IMR-90 (cell line): Measurements from ENCODE around the gene GPR152. TPM values are rescaled to one million over a fixed set of nuclear protein-coding genes. Genes with fewer than 3 reads are reported as not detected.

Source experiments
- ATAC-seq: fragments of 200-7000 bp; cut with Tn5 transposase; 2 replicates; pipeline ENCODE4 v1.9.1; 2020; ENCODE audit warnings: low read depth, mild to moderate bottlenecking, moderate library complexity
- BruUV-seq: library from RNA; stranded (reverse); fragments of 400-500 nt; replicated peaks from 2 replicates; lab custom pipeline; 2021; lab: Mats Ljungman, UMichigan
- CTCF ChIA-PET: fragments of 300-600 bp; formaldehyde crosslinking; extraction: SDS; loops from one replicate; lab custom pipeline; 2021; ENCODE audit warnings: antibody characterized with exemption; lab: Yijun Ruan, JAX
- POLR2A ChIA-PET: fragments of 300-600 bp; sonication (Branson Sonifier 250); formaldehyde crosslinking; loops from one replicate; lab custom pipeline; 2022; ENCODE audit warnings: antibody characterized with exemption; ENCODE audit not compliant: unreplicated experiment; lab: Charles Lee
- DNase-seq: peaks from one replicate; pipeline ENCODE4 v3.0.0; 2013
- H2AFZ ChIP-seq: replicated peaks from 2 replicates; pipeline ENCODE3; 2013; ENCODE audit warnings: low read length, mild to moderate bottlenecking; ENCODE audit not compliant: poor library complexity
- H2AK5ac ChIP-seq: 2 replicates; pipeline ENCODE4 v1.6.1; 2013; ENCODE audit warnings: low read depth, low read length, inconsistent platforms
- H2AK9ac ChIP-seq: replicated peaks from 2 replicates; pipeline ENCODE3; 2013; ENCODE audit warnings: mild to moderate bottlenecking, low read depth, low read length, moderate library complexity; ENCODE audit not compliant: poor library complexity
- H2BK120ac ChIP-seq: 2 replicates; pipeline ENCODE4 v1.6.1; 2013; ENCODE audit warnings: low read depth, low read length, inconsistent platforms
- H2BK15ac ChIP-seq: 3 replicates; pipeline ENCODE4 v1.6.1; 2013; ENCODE audit warnings: low read depth, low read length, inconsistent platforms
- H2BK20ac ChIP-seq: 2 replicates; pipeline ENCODE4 v1.6.1; 2013; ENCODE audit warnings: low read depth, mild to moderate bottlenecking, inconsistent platforms, low read length, moderate library complexity
- H2BK5ac ChIP-seq: 2 replicates; pipeline ENCODE4 v1.6.1; 2013; ENCODE audit warnings: mild to moderate bottlenecking, low read depth, low read length, inconsistent platforms; ENCODE audit not compliant: poor library complexity, severe bottlenecking
- H3K14ac ChIP-seq: replicated peaks from 2 replicates; pipeline ENCODE4 v1.6.1; 2013; ENCODE audit warnings: low read depth, low read length, inconsistent platforms
- H3K18ac ChIP-seq: 2 replicates; pipeline ENCODE4 v1.6.1; 2013; ENCODE audit warnings: low read depth, low read length, control low read depth
- H3K23ac ChIP-seq: 2 replicates; pipeline ENCODE4 v1.6.1; 2013; ENCODE audit warnings: low read depth, low read length, inconsistent platforms
- H3K27ac ChIP-seq: 2 replicates; pipeline ENCODE4 v1.5.1; 2013; ENCODE audit warnings: mild to moderate bottlenecking, control low read depth, low read length; ENCODE audit not compliant: insufficient read depth
- H3K27me3 ChIP-seq: 2 replicates; pipeline ENCODE4 v1.6.1; 2013; ENCODE audit warnings: low read length; ENCODE audit not compliant: control insufficient read depth, insufficient read depth
- H3K36me3 ChIP-seq: 2 replicates; pipeline ENCODE4 v1.6.1; 2013; ENCODE audit warnings: low read length, mixed read lengths; ENCODE audit not compliant: control insufficient read depth, insufficient read depth
- H3K4ac ChIP-seq: 2 replicates; pipeline ENCODE4 v1.6.1; 2013; ENCODE audit warnings: low read depth, low read length, inconsistent platforms
- H3K4me1 ChIP-seq: 2 replicates; pipeline ENCODE4 v1.6.1; 2013; ENCODE audit warnings: low read length, mixed read lengths; ENCODE audit not compliant: control insufficient read depth, insufficient read depth
- H3K4me2 ChIP-seq: 2 replicates; pipeline ENCODE4 v1.6.1; 2013; ENCODE audit warnings: low read depth, mild to moderate bottlenecking, control low read depth, low read length, moderate library complexity
- H3K4me3 ChIP-seq: 2 replicates; pipeline ENCODE4 v1.5.1; 2013; ENCODE audit warnings: low read depth, mild to moderate bottlenecking, control low read depth, low read length, moderate library complexity; ENCODE audit not compliant: insufficient read depth
- H3K56ac ChIP-seq: 2 replicates; pipeline ENCODE4 v1.6.1; 2013; ENCODE audit warnings: low read length, inconsistent platforms; ENCODE audit not compliant: insufficient read depth; ENCODE audit errors: extremely low read depth
- H3K79me1 ChIP-seq, 2 experiments: 2 replicates each; pipeline ENCODE4 v1.6.1; 2013; ENCODE audit warnings: low read length in 2 of 2, inconsistent platforms in 1 of 2, low read depth in 1 of 2
- H3K9ac ChIP-seq: 2 replicates; pipeline ENCODE4 v1.6.1; 2013; ENCODE audit warnings: low read depth, low read length, control low read depth
- H3K9me1 ChIP-seq: 2 replicates; pipeline ENCODE4 v1.6.1; 2013; ENCODE audit warnings: low read length, inconsistent platforms; ENCODE audit not compliant: insufficient read depth
- H3K9me3 ChIP-seq: 2 replicates; pipeline ENCODE4 v1.6.1; 2013; ENCODE audit warnings: low read length; ENCODE audit not compliant: control insufficient read depth, insufficient read depth
- H4K20me1 ChIP-seq: 2 replicates; pipeline ENCODE4 v1.6.1; 2013; ENCODE audit warnings: low read length, inconsistent platforms; ENCODE audit not compliant: insufficient read depth
- H4K5ac ChIP-seq: 2 replicates; pipeline ENCODE4 v1.6.1; 2013; ENCODE audit warnings: mild to moderate bottlenecking, low read depth, low read length, control low read depth
- H4K8ac ChIP-seq, 2 experiments: 2 replicates each; pipeline ENCODE4 v1.6.1; 2013; ENCODE audit warnings: low read depth in 2 of 2, low read length in 2 of 2, control low read depth in 1 of 2, inconsistent platforms in 1 of 2
- H4K91ac ChIP-seq: 2 replicates; pipeline ENCODE4 v1.6.1; 2013; ENCODE audit warnings: low read depth, low read length, inconsistent platforms; ENCODE audit not compliant: insufficient read depth
- BHLHE40 ChIP-seq: fragments of 150-350 bp; IDR thresholded peaks from 2 replicates; pipeline ENCODE4 v1.6.1; 2016; ENCODE audit warnings: mild to moderate bottlenecking, low read depth, low read length
- CEBPB ChIP-seq: IDR thresholded peaks from 2 replicates; pipeline ENCODE4 v1.6.1; 2012; ENCODE audit warnings: low read depth, low read length, improper control_type of control experiment
- CHD1 ChIP-seq: IDR thresholded peaks from 2 replicates; pipeline ENCODE4 v1.6.1; 2012; ENCODE audit warnings: low read depth, low read length, improper control_type of control experiment
- FOS ChIP-seq: fragments of 150-350 bp; IDR thresholded peaks from 2 replicates; pipeline ENCODE4 v1.6.1; 2016; ENCODE audit warnings: low read depth, low read length
- MAFK ChIP-seq: IDR thresholded peaks from 2 replicates; pipeline ENCODE4 v1.6.1; 2012; ENCODE audit warnings: low read depth, low read length, improper control_type of control experiment
- MAZ ChIP-seq: IDR thresholded peaks from 2 replicates; pipeline ENCODE4 v1.6.1; 2012; ENCODE audit warnings: low read depth, mild to moderate bottlenecking, low read length, improper control_type of control experiment, moderate library complexity, borderline replicate concordance
- MXI1 ChIP-seq: IDR thresholded peaks from 2 replicates; pipeline ENCODE4 v1.6.1; 2012; ENCODE audit warnings: low read depth, mild to moderate bottlenecking, low read length, moderate library complexity, borderline replicate concordance
- NFE2L2 ChIP-seq: fragments of 150-350 bp; IDR thresholded peaks from 2 replicates; pipeline ENCODE4 v1.6.1; 2016; ENCODE audit warnings: low read depth, mild to moderate bottlenecking, low read length
- POLR2A ChIP-seq: IDR thresholded peaks from 2 replicates; pipeline ENCODE4 v1.6.1; 2012; ENCODE audit warnings: mild to moderate bottlenecking, low read depth, low read length
- RAD21 ChIP-seq: IDR thresholded peaks from 2 replicates; pipeline ENCODE4 v1.6.1; 2012; ENCODE audit warnings: low read length, improper control_type of control experiment
- RCOR1 ChIP-seq: IDR thresholded peaks from 2 replicates; pipeline ENCODE4 v1.6.1; 2012; ENCODE audit warnings: mild to moderate bottlenecking, low read length, improper control_type of control experiment; ENCODE audit not compliant: insufficient replicate concordance
- RFX5 ChIP-seq: IDR thresholded peaks from 2 replicates; pipeline ENCODE4 v1.8.0; 2012; ENCODE audit warnings: low read depth, mild to moderate bottlenecking, low read length, moderate library complexity
- SMC3 ChIP-seq: fragments of 150-350 bp; IDR thresholded peaks from 2 replicates; pipeline ENCODE4 v1.6.1; 2016; ENCODE audit warnings: low read depth, mild to moderate bottlenecking, antibody characterized with exemption, low read length, moderate library complexity
- WGBS, 2 experiments: methylation state at CpG; one replicate each; pipeline versions ENCODE4 v1.1.5 to v1.1.7; 2013; ENCODE audit warnings: missing lambda C conversion rate in 2 of 2; ENCODE audit not compliant: insufficient read length in 1 of 2; ENCODE audit errors: extremely low coverage in 2 of 2; 5-methylcytosine and 5-hydroxymethylcytosine counted together
- dilution Hi-C: fragments of 300-500 bp; cut with HindIII; formaldehyde crosslinking; loops from one replicate; pipeline ENCODE4 v1.14.3; 2018; ENCODE audit warnings: low sequenced_read_pairs; ENCODE audit not compliant: unreplicated experiment
- in situ Hi-C: fragments of 300-500 bp; cut with MboI; formaldehyde crosslinking; loops from 3 replicates; pipeline ENCODE4 v1.14.3; 2019; ENCODE audit warnings: low sequenced_read_pairs, inconsistent platforms, mixed read lengths
- intact Hi-C: fragments of 100-400 bp; cut with micrococcal nuclease; formaldehyde crosslinking; loops from 2 replicates; pipeline ENCODE4 v1.10.0; 2022
- polyA plus RNA-seq, 3 experiments: library from polyadenylated mRNA; depleted of rRNA; stranded (reverse); fragments of >200 nt; gene quantifications; 2 replicates each; pipeline ENCODE4 v1.2.3, GENCODE V29; 2012; ENCODE audit warnings: low replicate concordance in 1 of 3
- total RNA-seq: library from RNA; depleted of rRNA; stranded (reverse); fragments of >200 nt; gene quantifications from 2 replicates; pipeline ENCODE4 v1.2.3, GENCODE V29; 2012
- TF ChIP-seq, protein P1 (sequence below): fragments of 150-350 bp; IDR thresholded peaks from 2 replicates; pipeline ENCODE4 v1.6.1; 2017; ENCODE audit warnings: mild to moderate bottlenecking, antibody characterized with exemption, low read length, low read depth
- TF ChIP-seq, protein P2 (sequence below): fragments of 150-350 bp; IDR thresholded peaks from 2 replicates; pipeline ENCODE4 v1.6.1; 2016; ENCODE audit warnings: low read depth, mild to moderate bottlenecking, low read length, moderate library complexity, borderline replicate concordance
- TF ChIP-seq, protein P3 (sequence below): conservative IDR thresholded peaks from 2 replicates; pipeline ENCODE4 v1.5.1; 2012; ENCODE audit warnings: mild to moderate bottlenecking, low read depth, low read length, improper control_type of control experiment

GPR152 gene
- total and polyA plus RNA-seq, 2 of the 4 experiments (the other 2 are of a cell fraction) = not detected

DNA sequence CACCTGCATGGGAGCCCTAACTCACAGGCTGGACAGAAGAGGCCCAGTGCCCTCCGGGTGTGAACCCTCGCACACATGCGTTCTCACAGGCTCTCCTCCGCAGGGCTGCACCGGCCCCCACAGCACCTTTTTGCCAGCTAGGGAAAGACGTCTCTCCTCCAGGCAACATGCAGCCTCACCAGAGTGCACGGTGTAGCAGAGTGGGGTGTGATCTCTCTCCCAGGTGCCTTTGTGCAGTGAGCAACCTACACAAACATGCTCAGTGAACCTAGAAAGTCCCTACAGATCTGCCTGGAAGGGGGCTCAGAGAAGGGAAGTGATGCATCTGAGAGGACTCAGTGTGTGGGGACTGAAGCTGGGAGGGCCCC is 40.8 kb downstream of the GPR152 start:
- H3K9me3 ChIP-seq = no peaks in the 10 kb centered on the region
- H3K56ac ChIP-seq = no peak overlapping the region
- H3K27ac ChIP-seq = no peak overlapping the region
- peaks cover 61% of the 10 kb centered on the region for H3K27me3 ChIP-seq
- no peak overlapping the region for H2BK15ac ChIP-seq
- DNase-seq (no peak), ATAC-seq (no peak)
- ChIA-PET CTCF (no interaction called here), POLR2A (no interaction called here)
- no peak overlapping the region for H2BK20ac ChIP-seq
- no peak overlapping the region for H3K18ac ChIP-seq
- no peak overlapping the region for H2AK5ac ChIP-seq
- no peaks in the 10 kb centered on the region for H4K20me1 ChIP-seq
- no peaks in the 10 kb centered on the region for H3K79me1 ChIP-seq
- no peaks in the 10 kb centered on the region for H3K9me1 ChIP-seq
- in situ Hi-C loops = no loop called here
- H3K14ac ChIP-seq = no peak overlapping the region
- H3K4ac ChIP-seq = no peak overlapping the region
- H4K5ac ChIP-seq = no peak overlapping the region
- no peak overlapping the region for H2AK9ac ChIP-seq
- H3K4me3 ChIP-seq = no peak overlapping the region
- H3K36me3 ChIP-seq = no peaks in the 10 kb centered on the region
- no peak overlapping the region for H4K91ac ChIP-seq
- no peak overlapping the region for H2AFZ ChIP-seq
- H2BK5ac ChIP-seq = no peak overlapping the region
- H3K4me2 ChIP-seq = no peak overlapping the region
- WGBS, 2 experiments = 82% methylated on average over 6 of the region's 7 CpGs; no CpG with 5 or more reads in 1 of the 2 experiments
- TF ChIP-seq FOS = no peak
- TF ChIP-seq MAZ = no peak
- no peak for TF ChIP-seq SMC3
- no peak for TF ChIP-seq RAD21
- no peak for TF ChIP-seq MXI1
- TF ChIP-seq, protein P1, sequence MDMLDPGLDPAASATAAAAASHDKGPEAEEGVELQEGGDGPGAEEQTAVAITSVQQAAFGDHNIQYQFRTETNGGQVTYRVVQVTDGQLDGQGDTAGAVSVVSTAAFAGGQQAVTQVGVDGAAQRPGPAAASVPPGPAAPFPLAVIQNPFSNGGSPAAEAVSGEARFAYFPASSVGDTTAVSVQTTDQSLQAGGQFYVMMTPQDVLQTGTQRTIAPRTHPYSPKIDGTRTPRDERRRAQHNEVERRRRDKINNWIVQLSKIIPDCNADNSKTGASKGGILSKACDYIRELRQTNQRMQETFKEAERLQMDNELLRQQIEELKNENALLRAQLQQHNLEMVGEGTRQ = no peak
- no peak for TF ChIP-seq RFX5
- no peak for TF ChIP-seq NFE2L2
- TF ChIP-seq, protein P2, sequence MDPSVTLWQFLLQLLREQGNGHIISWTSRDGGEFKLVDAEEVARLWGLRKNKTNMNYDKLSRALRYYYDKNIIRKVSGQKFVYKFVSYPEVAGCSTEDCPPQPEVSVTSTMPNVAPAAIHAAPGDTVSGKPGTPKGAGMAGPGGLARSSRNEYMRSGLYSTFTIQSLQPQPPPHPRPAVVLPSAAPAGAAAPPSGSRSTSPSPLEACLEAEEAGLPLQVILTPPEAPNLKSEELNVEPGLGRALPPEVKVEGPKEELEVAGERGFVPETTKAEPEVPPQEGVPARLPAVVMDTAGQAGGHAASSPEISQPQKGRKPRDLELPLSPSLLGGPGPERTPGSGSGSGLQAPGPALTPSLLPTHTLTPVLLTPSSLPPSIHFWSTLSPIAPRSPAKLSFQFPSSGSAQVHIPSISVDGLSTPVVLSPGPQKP = no peak
- no peak for TF ChIP-seq POLR2A
- TF ChIP-seq, protein P3, sequence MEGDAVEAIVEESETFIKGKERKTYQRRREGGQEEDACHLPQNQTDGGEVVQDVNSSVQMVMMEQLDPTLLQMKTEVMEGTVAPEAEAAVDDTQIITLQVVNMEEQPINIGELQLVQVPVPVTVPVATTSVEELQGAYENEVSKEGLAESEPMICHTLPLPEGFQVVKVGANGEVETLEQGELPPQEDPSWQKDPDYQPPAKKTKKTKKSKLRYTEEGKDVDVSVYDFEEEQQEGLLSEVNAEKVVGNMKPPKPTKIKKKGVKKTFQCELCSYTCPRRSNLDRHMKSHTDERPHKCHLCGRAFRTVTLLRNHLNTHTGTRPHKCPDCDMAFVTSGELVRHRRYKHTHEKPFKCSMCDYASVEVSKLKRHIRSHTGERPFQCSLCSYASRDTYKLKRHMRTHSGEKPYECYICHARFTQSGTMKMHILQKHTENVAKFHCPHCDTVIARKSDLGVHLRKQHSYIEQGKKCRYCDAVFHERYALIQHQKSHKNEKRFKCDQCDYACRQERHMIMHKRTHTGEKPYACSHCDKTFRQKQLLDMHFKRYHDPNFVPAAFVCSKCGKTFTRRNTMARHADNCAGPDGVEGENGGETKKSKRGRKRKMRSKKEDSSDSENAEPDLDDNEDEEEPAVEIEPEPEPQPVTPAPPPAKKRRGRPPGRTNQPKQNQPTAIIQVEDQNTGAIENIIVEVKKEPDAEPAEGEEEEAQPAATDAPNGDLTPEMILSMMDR = no peak
- TF ChIP-seq BHLHE40 = no peak
- TF ChIP-seq CEBPB = no peak
- TF ChIP-seq RCOR1 = no peak
- TF ChIP-seq MAFK = no peak
- TF ChIP-seq CHD1 = no peak
- no peak overlapping the region for H4K8ac ChIP-seq
- no peak overlapping the region for H2BK120ac ChIP-seq
- no TSS peak for BruUV-seq
- no peak overlapping the region for H3K23ac ChIP-seq
- dilution Hi-C loops = no loop called here
- no peak overlapping the region for H3K9ac ChIP-seq
- H3K4me1 ChIP-seq = no peaks in the 10 kb centered on the region
- intact Hi-C loops = no loop called here
